ENCODE data around the gene KDM2B. TPM values are rescaled to one million over a fixed set of nuclear protein-coding genes. Genes with fewer than 3 reads are reported as not detected.
A peak's percentile ranks its signal among the peaks of the same experiment; 100 is the strongest.

The KDM2B gene
- polyA plus RNA-seq, 1 donor from 2014 or later = 85.5 TPM

DNA sequence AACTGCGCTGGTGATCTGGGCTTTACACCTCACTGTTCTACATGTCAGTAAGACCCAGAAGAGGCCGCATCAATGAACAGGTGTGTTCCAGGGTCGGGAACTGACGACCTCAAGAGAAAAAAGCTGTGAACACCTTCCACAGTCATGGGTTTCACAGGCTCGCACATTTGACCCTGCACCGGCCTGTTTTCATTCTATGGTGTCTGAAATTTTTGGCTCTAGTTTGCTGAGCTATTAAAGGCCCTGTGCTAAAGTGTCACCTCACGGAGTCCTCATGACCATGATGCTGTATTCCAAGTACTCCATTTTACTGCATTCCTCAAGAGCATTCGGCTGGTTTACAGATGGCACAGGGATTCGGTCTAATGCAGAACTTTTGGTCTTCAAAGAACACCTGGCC is 78.9 kb downstream of the KDM2B start:
- Histone ChIP-seq H3F3A (ENCODE audit: insufficient read depth, low read length, poor library complexity, severe bottlenecking) (no peaks in the 10 kb centered on the region), H3K27me3 (ENCODE audit: insufficient read depth, low read depth, low read length) (no peaks in the 10 kb centered on the region), H2AFZ (ENCODE audit: low read depth, low read length) (no peak overlapping the region), H3K9me3 (ENCODE audit: low read length) (no peaks in the 10 kb centered on the region), H3K4me3 (ENCODE audit: low read length) (no peak overlapping the region), H3K9ac (ENCODE audit: low read length) (no peak overlapping the region), H3K4me2 (ENCODE audit: low read length) (no peak overlapping the region), H4K20me1 (ENCODE audit: insufficient read depth) (no peaks in the 10 kb centered on the region), H3K9me2 (ENCODE audit: insufficient read depth, low read length) (no peaks in the 10 kb centered on the region), H3K79me2 (replicated peaks; ENCODE audit: insufficient read depth, low read length) (no peaks in the 10 kb centered on the region), H3K27ac (ENCODE audit: low read length) (no peak overlapping the region), H3K36me3 (ENCODE audit: insufficient read depth, low read length) (no peaks in the 10 kb centered on the region)
- TF ChIP-seq TAF1 (IDR thresholded peaks at IDR 0.05; ENCODE audit: low read depth) (no peak), RAD21 (conservative IDR thresholded peaks at IDR 0.05) (no peak), EP300 (conservative IDR thresholded peaks at IDR 0.05; ENCODE audit: poor library complexity, severe bottlenecking) (no peak), SMC3 (conservative IDR thresholded peaks at IDR 0.05; ENCODE audit: poor library complexity) (no peak), MXI1 (conservative IDR thresholded peaks at IDR 0.05; ENCODE audit: poor library complexity, severe bottlenecking) (no peak), EZH2 (IDR thresholded peaks at IDR 0.05; ENCODE audit: borderline replicate concordance, insufficient read depth, low read length, poor library complexity, severe bottlenecking) (no peak), CTCF (IDR thresholded peaks at IDR 0.05; ENCODE audit: poor library complexity, severe bottlenecking) (no peak), POLR2AphosphoS5 (IDR thresholded peaks at IDR 0.05) (no peak)
- TF ChIP-seq, protein P1, sequence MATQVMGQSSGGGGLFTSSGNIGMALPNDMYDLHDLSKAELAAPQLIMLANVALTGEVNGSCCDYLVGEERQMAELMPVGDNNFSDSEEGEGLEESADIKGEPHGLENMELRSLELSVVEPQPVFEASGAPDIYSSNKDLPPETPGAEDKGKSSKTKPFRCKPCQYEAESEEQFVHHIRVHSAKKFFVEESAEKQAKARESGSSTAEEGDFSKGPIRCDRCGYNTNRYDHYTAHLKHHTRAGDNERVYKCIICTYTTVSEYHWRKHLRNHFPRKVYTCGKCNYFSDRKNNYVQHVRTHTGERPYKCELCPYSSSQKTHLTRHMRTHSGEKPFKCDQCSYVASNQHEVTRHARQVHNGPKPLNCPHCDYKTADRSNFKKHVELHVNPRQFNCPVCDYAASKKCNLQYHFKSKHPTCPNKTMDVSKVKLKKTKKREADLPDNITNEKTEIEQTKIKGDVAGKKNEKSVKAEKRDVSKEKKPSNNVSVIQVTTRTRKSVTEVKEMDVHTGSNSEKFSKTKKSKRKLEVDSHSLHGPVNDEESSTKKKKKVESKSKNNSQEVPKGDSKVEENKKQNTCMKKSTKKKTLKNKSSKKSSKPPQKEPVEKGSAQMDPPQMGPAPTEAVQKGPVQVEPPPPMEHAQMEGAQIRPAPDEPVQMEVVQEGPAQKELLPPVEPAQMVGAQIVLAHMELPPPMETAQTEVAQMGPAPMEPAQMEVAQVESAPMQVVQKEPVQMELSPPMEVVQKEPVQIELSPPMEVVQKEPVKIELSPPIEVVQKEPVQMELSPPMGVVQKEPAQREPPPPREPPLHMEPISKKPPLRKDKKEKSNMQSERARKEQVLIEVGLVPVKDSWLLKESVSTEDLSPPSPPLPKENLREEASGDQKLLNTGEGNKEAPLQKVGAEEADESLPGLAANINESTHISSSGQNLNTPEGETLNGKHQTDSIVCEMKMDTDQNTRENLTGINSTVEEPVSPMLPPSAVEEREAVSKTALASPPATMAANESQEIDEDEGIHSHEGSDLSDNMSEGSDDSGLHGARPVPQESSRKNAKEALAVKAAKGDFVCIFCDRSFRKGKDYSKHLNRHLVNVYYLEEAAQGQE (IDR thresholded peaks at IDR 0.05; ENCODE audit: borderline replicate concordance) = no peak

- peak overlapping the region; percentile 75 for H3K27ac ChIP-seq (ENCODE audit: low read length)
- H3K9me3 ChIP-seq (ENCODE audit: low read length) = no peaks in the 10 kb centered on the region
- H3K9ac ChIP-seq (ENCODE audit: low read length) = peak overlapping the region; percentile 59
- no peaks in the 10 kb centered on the region for H4K20me1 ChIP-seq (ENCODE audit: insufficient read depth)
- H3K79me2 ChIP-seq (replicated peaks; ENCODE audit: insufficient read depth, low read length) = no peaks in the 10 kb centered on the region
- H3F3A ChIP-seq (ENCODE audit: insufficient read depth, low read length, poor library complexity, severe bottlenecking) = no peaks in the 10 kb centered on the region
- H3K36me3 ChIP-seq (ENCODE audit: insufficient read depth, low read length) = no peaks in the 10 kb centered on the region
- TF ChIP-seq TAF1 (IDR thresholded peaks at IDR 0.05; ENCODE audit: low read depth) (no peak), RAD21 (conservative IDR thresholded peaks at IDR 0.05) (peak; percentile 79), MXI1 (conservative IDR thresholded peaks at IDR 0.05; ENCODE audit: poor library complexity, severe bottlenecking) (no peak), EP300 (conservative IDR thresholded peaks at IDR 0.05; ENCODE audit: poor library complexity, severe bottlenecking) (peak; percentile 34), SMC3 (conservative IDR thresholded peaks at IDR 0.05; ENCODE audit: poor library complexity) (peak; percentile 86), POLR2AphosphoS5 (IDR thresholded peaks at IDR 0.05) (peak; percentile 45), CTCF (IDR thresholded peaks at IDR 0.05; ENCODE audit: poor library complexity, severe bottlenecking) (peak; percentile 80), EZH2 (IDR thresholded peaks at IDR 0.05; ENCODE audit: borderline replicate concordance, insufficient read depth, low read length, poor library complexity, severe bottlenecking) (no peak)
- TF ChIP-seq, protein P1 (IDR thresholded peaks at IDR 0.05; ENCODE audit: borderline replicate concordance) = peak; percentile 67
- H2AFZ ChIP-seq (ENCODE audit: low read depth, low read length) = peak overlapping the region; percentile 6
- peak overlapping the region; percentile 45 for H3K4me2 ChIP-seq (ENCODE audit: low read length)
- H3K4me3 ChIP-seq (ENCODE audit: low read length) = peak overlapping the region; percentile 48
- H3K9me2 ChIP-seq (ENCODE audit: insufficient read depth, low read length) = no peaks in the 10 kb centered on the region
- H3K27me3 ChIP-seq (ENCODE audit: insufficient read depth, low read depth, low read length) = no peaks in the 10 kb centered on the region
Observed at GRCh38 chr12:121499929-121500793, 80.7 kb downstream of the KDM2B start.
